Measurements from ENCODE around the gene ATP2B1. TPM values are rescaled to one million over a fixed set of nuclear protein-coding genes. Genes with fewer than 3 reads are reported as not detected.

ATP2B1 gene
- total and polyA plus RNA-seq, 2 donors (not counting 3 experiments of a cell fraction or from before 2014, with no cell fraction given) = 6.4 to 28.0 TPM

GRCh38 chr12:89566615-89567014, 142.0 kb downstream of the ATP2B1 start:
- POLR2A ChIA-PET = no interaction called here
- TF ChIP-seq MYC (IDR thresholded peaks at IDR 0.05; ENCODE audit: low read depth, low read length) (no peak), POLR2A (IDR thresholded peaks at IDR 0.05; ENCODE audit: low read depth, low read length) (no peak), FOS (IDR thresholded peaks at IDR 0.05; ENCODE audit: borderline replicate concordance, insufficient read depth, low read length) (no peak), JUN (IDR thresholded peaks at IDR 0.05; ENCODE audit: borderline replicate concordance, insufficient read depth, insufficient read length, low read depth) (no peak), GATA2 (IDR thresholded peaks at IDR 0.05; ENCODE audit: insufficient read depth, insufficient read length, low read depth, low read length) (no peak), EZH2 (IDR thresholded peaks at IDR 0.05; ENCODE audit: borderline replicate concordance, low read depth, low read length, severe bottlenecking) (no peak), POLR2AphosphoS5 (IDR thresholded peaks at IDR 0.05; ENCODE audit: insufficient read depth, low read depth, low read length) (no peak)
- TF ChIP-seq, protein P1, sequence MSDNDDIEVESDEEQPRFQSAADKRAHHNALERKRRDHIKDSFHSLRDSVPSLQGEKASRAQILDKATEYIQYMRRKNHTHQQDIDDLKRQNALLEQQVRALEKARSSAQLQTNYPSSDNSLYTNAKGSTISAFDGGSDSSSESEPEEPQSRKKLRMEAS (IDR thresholded peaks at IDR 0.05; ENCODE audit: insufficient read depth, insufficient read length) = no peak
- TF ChIP-seq, protein P2, sequence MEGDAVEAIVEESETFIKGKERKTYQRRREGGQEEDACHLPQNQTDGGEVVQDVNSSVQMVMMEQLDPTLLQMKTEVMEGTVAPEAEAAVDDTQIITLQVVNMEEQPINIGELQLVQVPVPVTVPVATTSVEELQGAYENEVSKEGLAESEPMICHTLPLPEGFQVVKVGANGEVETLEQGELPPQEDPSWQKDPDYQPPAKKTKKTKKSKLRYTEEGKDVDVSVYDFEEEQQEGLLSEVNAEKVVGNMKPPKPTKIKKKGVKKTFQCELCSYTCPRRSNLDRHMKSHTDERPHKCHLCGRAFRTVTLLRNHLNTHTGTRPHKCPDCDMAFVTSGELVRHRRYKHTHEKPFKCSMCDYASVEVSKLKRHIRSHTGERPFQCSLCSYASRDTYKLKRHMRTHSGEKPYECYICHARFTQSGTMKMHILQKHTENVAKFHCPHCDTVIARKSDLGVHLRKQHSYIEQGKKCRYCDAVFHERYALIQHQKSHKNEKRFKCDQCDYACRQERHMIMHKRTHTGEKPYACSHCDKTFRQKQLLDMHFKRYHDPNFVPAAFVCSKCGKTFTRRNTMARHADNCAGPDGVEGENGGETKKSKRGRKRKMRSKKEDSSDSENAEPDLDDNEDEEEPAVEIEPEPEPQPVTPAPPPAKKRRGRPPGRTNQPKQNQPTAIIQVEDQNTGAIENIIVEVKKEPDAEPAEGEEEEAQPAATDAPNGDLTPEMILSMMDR (IDR thresholded peaks at IDR 0.05; ENCODE audit: extremely low read depth in 1 of 2, insufficient read depth in 1 of 2, low read depth in 1 of 2, low read length in 2 of 2) = no peak
- H3K4me1 ChIP-seq (ENCODE audit: control insufficient read depth, extremely low read depth, insufficient read depth, low read length) = no peaks in the 10 kb centered on the region
- no peak overlapping the region for H3K4me3 ChIP-seq (replicated peaks in 1 of 3; ENCODE audit: insufficient read depth in 1 of 3, low read depth in 1 of 3, low read length in 3 of 3)
- H3K9me3 ChIP-seq (replicated peaks; ENCODE audit: control insufficient read depth, insufficient read depth, low read length) = no peaks in the 10 kb centered on the region
- H3K79me2 ChIP-seq (ENCODE audit: control insufficient read depth, insufficient read depth, low read length) = no peaks in the 10 kb centered on the region
- no peaks in the 10 kb centered on the region for H3K9me1 ChIP-seq (replicated peaks; ENCODE audit: control insufficient read depth, extremely low read depth, insufficient read depth, low read length)
- H3K36me3 ChIP-seq (ENCODE audit: control insufficient read depth in 2 of 2, extremely low read depth in 1 of 2, insufficient read depth in 2 of 2, low read length in 2 of 2) = no peaks in the 10 kb centered on the region
- CTCF ChIA-PET = interaction anchor here (0.9 to 1.1 kb wide), 2 partner anchors 15 to 55 kb away, joined by 3 read pairs; no protein-coding TSS in a partner anchor
- H2AFZ ChIP-seq (ENCODE audit: low read depth, low read length) = no peak overlapping the region
- dilution Hi-C loops (cut with MboI; ENCODE audit: extremely low pct_ligation_motif_present, low sequenced_read_pairs) = no loop called here
- BruUV-seq (replicated peaks) = no TSS peak
- H3K9ac ChIP-seq (replicated peaks; ENCODE audit: extremely low read depth, insufficient read depth, low read length) = no peak overlapping the region
- no peaks in the 10 kb centered on the region for H4K20me1 ChIP-seq (replicated peaks; ENCODE audit: control insufficient read depth, extremely low read depth, insufficient read depth, low read length)
- no peak for FAIRE-seq
- H3K27me3 ChIP-seq (ENCODE audit: control insufficient read depth in 2 of 2, insufficient read depth in 2 of 2, low read length in 2 of 2) = no peaks in the 10 kb centered on the region
- no peak overlapping the region for H3K4me2 ChIP-seq (ENCODE audit: insufficient read depth, low read length)
- DNase-seq (ENCODE audit: low read depth, low spot score) = peak; percentile 18
- intact Hi-C loops (cut with micrococcal nuclease) = no loop called here
- H3K27ac ChIP-seq (ENCODE audit: insufficient read depth, low read depth, low read length) = no peak overlapping the region

Data from endothelial cell of umbilical vein (primary cell).